ENCODE data around the gene LRRC8C. TPM values are rescaled to one million over a fixed set of nuclear protein-coding genes. Genes with fewer than 3 reads are reported as not detected.

The LRRC8C gene
- total RNA-seq, 1 experiment from 2014 or later: 8.4 TPM

GRCh38 chr1:89607586-89608318, 25.2 kb upstream of the LRRC8C start:
- ATAC-seq (no peak), DNase-seq (ENCODE audit: low read depth, low spot score) (no peak)
- ChIA-PET POLR2A (no interaction called here), CTCF (no interaction called here), RAD21 (ENCODE audit: low non-redundant PET in 1 of 2, low total read pairs in 2 of 2, uncharacterized antibody in 2 of 2, unreplicated experiment in 2 of 2) (no interaction called here)
- Histone ChIP-seq H3K27ac (ENCODE audit: low read depth, low read length) (no peak overlapping the region), H3K36me3 (ENCODE audit: control insufficient read depth in 1 of 2, insufficient read depth in 2 of 2, low read length in 2 of 2) (no peaks in the 10 kb centered on the region), H3K4me2 (ENCODE audit: low read length) (no peak overlapping the region), H3K27me3 (ENCODE audit: insufficient read depth, low read length) (no peaks in the 10 kb centered on the region), H3K9me3 (ENCODE audit: control insufficient read depth in 1 of 2, insufficient read depth in 1 of 2, low read depth in 1 of 2, low read length in 2 of 2) (no peaks in the 10 kb centered on the region), H3K9me2 (ENCODE audit: insufficient read depth) (no peaks in the 10 kb centered on the region), H4K20me1 (ENCODE audit: insufficient read depth) (no peaks in the 10 kb centered on the region), H3K4me3 (replicated peaks in 1 of 2; ENCODE audit: low read depth in 1 of 2, low read length in 2 of 2) (no peak overlapping the region), H2AFZ (ENCODE audit: low read depth, low read length, poor library complexity, severe bottlenecking) (no peak overlapping the region), H3K9ac (ENCODE audit: low read length) (no peak overlapping the region), H3K4me1 (ENCODE audit: control insufficient read depth in 1 of 2, insufficient read depth in 2 of 2, low read length in 2 of 2) (peaks cover 10 to 11% of the 10 kb centered on the region in 2 experiments; a peak in 3 of 4 replicates), H3K79me2 (ENCODE audit: insufficient read depth, low read length) (no peaks in the 10 kb centered on the region)
- BruUV-seq (replicated peaks): no TSS peak
- TF ChIP-seq JUND (IDR thresholded peaks at IDR 0.05) (no peak), YY1 (IDR thresholded peaks at IDR 0.05; ENCODE audit: extremely low read depth, insufficient replicate concordance, low read depth, low read length) (no peak), EGR1 (IDR thresholded peaks at IDR 0.05; ENCODE audit: low read depth) (no peak), ATF3 (IDR thresholded peaks at IDR 0.05) (no peak), ZFX (IDR thresholded peaks at IDR 0.05) (no peak), SP1 (IDR thresholded peaks at IDR 0.05; ENCODE audit: low read depth) (no peak), CBX3 (IDR thresholded peaks at IDR 0.05; ENCODE audit: low read depth) (no peak), ZNF274 (IDR thresholded peaks at IDR 0.05; ENCODE audit: low read depth, low read length) (no peak), POLR2A (IDR thresholded peaks at IDR 0.05; ENCODE audit: borderline replicate concordance, extremely low read depth, insufficient read depth, insufficient read length) (no peak), SIN3A (IDR thresholded peaks at IDR 0.05; ENCODE audit: low read depth) (no peak), FOSL1 (IDR thresholded peaks at IDR 0.05; ENCODE audit: low read depth) (no peak), SRF (IDR thresholded peaks at IDR 0.05; ENCODE audit: low read depth) (no peak), MAX (IDR thresholded peaks at IDR 0.05) (no peak), RAD21 (IDR thresholded peaks at IDR 0.05; ENCODE audit: low read depth) (no peak), EZH2 (IDR thresholded peaks at IDR 0.05) (no peak), ELF1 (IDR thresholded peaks at IDR 0.05; ENCODE audit: borderline replicate concordance, low read depth) (no peak), TCF7L2 (IDR thresholded peaks at IDR 0.05; ENCODE audit: borderline replicate concordance, extremely low read depth, insufficient read depth, insufficient read length) (no peak), CEBPB (IDR thresholded peaks at IDR 0.05; ENCODE audit: low read depth) (no peak)
- TF ChIP-seq, protein P1, sequence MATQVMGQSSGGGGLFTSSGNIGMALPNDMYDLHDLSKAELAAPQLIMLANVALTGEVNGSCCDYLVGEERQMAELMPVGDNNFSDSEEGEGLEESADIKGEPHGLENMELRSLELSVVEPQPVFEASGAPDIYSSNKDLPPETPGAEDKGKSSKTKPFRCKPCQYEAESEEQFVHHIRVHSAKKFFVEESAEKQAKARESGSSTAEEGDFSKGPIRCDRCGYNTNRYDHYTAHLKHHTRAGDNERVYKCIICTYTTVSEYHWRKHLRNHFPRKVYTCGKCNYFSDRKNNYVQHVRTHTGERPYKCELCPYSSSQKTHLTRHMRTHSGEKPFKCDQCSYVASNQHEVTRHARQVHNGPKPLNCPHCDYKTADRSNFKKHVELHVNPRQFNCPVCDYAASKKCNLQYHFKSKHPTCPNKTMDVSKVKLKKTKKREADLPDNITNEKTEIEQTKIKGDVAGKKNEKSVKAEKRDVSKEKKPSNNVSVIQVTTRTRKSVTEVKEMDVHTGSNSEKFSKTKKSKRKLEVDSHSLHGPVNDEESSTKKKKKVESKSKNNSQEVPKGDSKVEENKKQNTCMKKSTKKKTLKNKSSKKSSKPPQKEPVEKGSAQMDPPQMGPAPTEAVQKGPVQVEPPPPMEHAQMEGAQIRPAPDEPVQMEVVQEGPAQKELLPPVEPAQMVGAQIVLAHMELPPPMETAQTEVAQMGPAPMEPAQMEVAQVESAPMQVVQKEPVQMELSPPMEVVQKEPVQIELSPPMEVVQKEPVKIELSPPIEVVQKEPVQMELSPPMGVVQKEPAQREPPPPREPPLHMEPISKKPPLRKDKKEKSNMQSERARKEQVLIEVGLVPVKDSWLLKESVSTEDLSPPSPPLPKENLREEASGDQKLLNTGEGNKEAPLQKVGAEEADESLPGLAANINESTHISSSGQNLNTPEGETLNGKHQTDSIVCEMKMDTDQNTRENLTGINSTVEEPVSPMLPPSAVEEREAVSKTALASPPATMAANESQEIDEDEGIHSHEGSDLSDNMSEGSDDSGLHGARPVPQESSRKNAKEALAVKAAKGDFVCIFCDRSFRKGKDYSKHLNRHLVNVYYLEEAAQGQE (IDR thresholded peaks at IDR 0.05; ENCODE audit: low read depth): no peak
- TF ChIP-seq, protein P2, sequence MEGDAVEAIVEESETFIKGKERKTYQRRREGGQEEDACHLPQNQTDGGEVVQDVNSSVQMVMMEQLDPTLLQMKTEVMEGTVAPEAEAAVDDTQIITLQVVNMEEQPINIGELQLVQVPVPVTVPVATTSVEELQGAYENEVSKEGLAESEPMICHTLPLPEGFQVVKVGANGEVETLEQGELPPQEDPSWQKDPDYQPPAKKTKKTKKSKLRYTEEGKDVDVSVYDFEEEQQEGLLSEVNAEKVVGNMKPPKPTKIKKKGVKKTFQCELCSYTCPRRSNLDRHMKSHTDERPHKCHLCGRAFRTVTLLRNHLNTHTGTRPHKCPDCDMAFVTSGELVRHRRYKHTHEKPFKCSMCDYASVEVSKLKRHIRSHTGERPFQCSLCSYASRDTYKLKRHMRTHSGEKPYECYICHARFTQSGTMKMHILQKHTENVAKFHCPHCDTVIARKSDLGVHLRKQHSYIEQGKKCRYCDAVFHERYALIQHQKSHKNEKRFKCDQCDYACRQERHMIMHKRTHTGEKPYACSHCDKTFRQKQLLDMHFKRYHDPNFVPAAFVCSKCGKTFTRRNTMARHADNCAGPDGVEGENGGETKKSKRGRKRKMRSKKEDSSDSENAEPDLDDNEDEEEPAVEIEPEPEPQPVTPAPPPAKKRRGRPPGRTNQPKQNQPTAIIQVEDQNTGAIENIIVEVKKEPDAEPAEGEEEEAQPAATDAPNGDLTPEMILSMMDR (IDR thresholded peaks at IDR 0.05 in 2 of 3, conservative IDR thresholded peaks at IDR 0.05 in 1 of 3; ENCODE audit: borderline replicate concordance in 1 of 3, insufficient read depth in 1 of 3, low read depth in 2 of 3, low read length in 2 of 3): no peak
- intact Hi-C loops (cut with micrococcal nuclease): no loop called here

Measured in HCT116 (cell line).